Jurkat, Clone E6-1 (cell line): Measurements from ENCODE around the gene ARMC9.

Experiments
- DNase-seq: peaks from one replicate; pipeline ENCODE4 v3.0.0-alpha.2; 2011; ENCODE audit warnings: low read depth, low spot score
- H3K4me3 ChIP-seq: 2 replicates; pipeline ENCODE4 v1.5.1; 2011; ENCODE audit warnings: mild to moderate bottlenecking, low read length, control low read depth, moderate library complexity

The ARMC9 gene

GRCh38 chr2:231380991-231381847 is 182.8 kb downstream of the ARMC9 start:
- no peak overlapping the region for H3K4me3 ChIP-seq
- no peak for DNase-seq

- H3K4me3 ChIP-seq: no peak overlapping the region
- DNase-seq: no peak
Measured at GRCh38 chr2:231382116-231382515, 183.7 kb downstream of the ARMC9 start.

GRCh38 chr2:231383416-231384108 is 185.1 kb downstream of the ARMC9 start:
- no peak for DNase-seq
- no peak overlapping the region for H3K4me3 ChIP-seq

- no peak for DNase-seq
- H3K4me3 ChIP-seq: no peak overlapping the region
Measured at GRCh38 chr2:231384109-231384435, 185.6 kb downstream of the ARMC9 start.

GRCh38 chr2:231384970-231385369 is 186.5 kb downstream of the ARMC9 start:
- H3K4me3 ChIP-seq: no peak overlapping the region
- no peak for DNase-seq

- no peak for DNase-seq
- no peak overlapping the region for H3K4me3 ChIP-seq
Measured at GRCh38 chr2:231385429-231385828, 187.0 kb downstream of the ARMC9 start.

- no peak for DNase-seq
- H3K4me3 ChIP-seq: no peak overlapping the region
Measured at GRCh38 chr2:231386446-231386845, 188.0 kb downstream of the ARMC9 start.

GRCh38 chr2:231387904-231388724 is 189.7 kb downstream of the ARMC9 start:
- DNase-seq: no peak
- no peak overlapping the region for H3K4me3 ChIP-seq

GRCh38 chr2:231388725-231389346 is 190.4 kb downstream of the ARMC9 start:
- H3K4me3 ChIP-seq: no peak overlapping the region
- no peak for DNase-seq

- DNase-seq: no peak
- no peak overlapping the region for H3K4me3 ChIP-seq
Measured at GRCh38 chr2:231390667-231391066, 192.2 kb downstream of the ARMC9 start.

- DNase-seq: no peak
- H3K4me3 ChIP-seq: no peak overlapping the region
Measured at GRCh38 chr2:231391981-231392380, 193.6 kb downstream of the ARMC9 start.

- no peak for DNase-seq
- H3K4me3 ChIP-seq: no peak overlapping the region
Measured at GRCh38 chr2:231392431-231393148, 194.2 kb downstream of the ARMC9 start.

- no peak overlapping the region for H3K4me3 ChIP-seq
- peak; percentile 28 for DNase-seq
Measured at GRCh38 chr2:231393149-231394131, 195.0 kb downstream of the ARMC9 start.

- no peak overlapping the region for H3K4me3 ChIP-seq
- no peak for DNase-seq
Measured at GRCh38 chr2:231394211-231395141, 196.0 kb downstream of the ARMC9 start.

GRCh38 chr2:231395188-231396057 is 197.0 kb downstream of the ARMC9 start, which contains the start of gene B3GNT7:
TSS of gene B3GNT7 (plus strand) at chr2:231395710. CDS start at chr2:231395804, 94 bp downstream.
- no peak for DNase-seq
- H3K4me3 ChIP-seq: no peak within 1 kb of the TSS
